Measurements from ENCODE around the gene HNRNPD. TPM values are rescaled to one million over a fixed set of nuclear protein-coding genes. Genes with fewer than 3 reads are reported as not detected.
"Not testable (repeated sequence)": the region's sequence is repeated elsewhere in the genome, so short reads cannot be mapped to it uniquely, and the experiment has no call there.

HNRNPD gene
- total RNA-seq, 4 donors from 2014 or later = 65.5 to 253 (median 78.1) TPM

GRCh38 chr4:82372517-82373485 lies 990 bp downstream of the HNRNPD start:
- H3K9me3 ChIP-seq = no peaks in the 10 kb centered on the region
- H3K4me1 ChIP-seq = peaks cover 55% of the 10 kb centered on the region
- peak in 1 of 2 donors; percentile 84 for DNase-seq (ENCODE audit: low spot score in 2 of 2)
- peaks cover under 1% of the 10 kb centered on the region for H3K36me3 ChIP-seq
- peak overlapping the region; percentile 92 for H3K4me3 ChIP-seq
- no peaks in the 10 kb centered on the region for H3K27me3 ChIP-seq
- TF ChIP-seq POLR2AphosphoS5 (IDR thresholded peaks at IDR 0.05) (no peak), EP300 (IDR thresholded peaks at IDR 0.05) (no peak), POLR2A (IDR thresholded peaks at IDR 0.05) (no peak)
- H3K27ac ChIP-seq = peak overlapping the region; percentile 99
- under 1% methylated on average over 37 of the region's 37 CpGs for WGBS

GRCh38 chr4:82371497-82371896 lies 2.3 kb downstream of the HNRNPD start:
- TF ChIP-seq EP300 (IDR thresholded peaks at IDR 0.05) (no peak), POLR2AphosphoS5 (IDR thresholded peaks at IDR 0.05) (no peak), POLR2A (IDR thresholded peaks at IDR 0.05) (no peak), CTCF (IDR thresholded peaks at IDR 0.05) (no peak)
- H3K4me3 ChIP-seq = peak overlapping the region; percentile 92
- no peaks in the 10 kb centered on the region for H3K27me3 ChIP-seq
- H3K9me3 ChIP-seq = no peaks in the 10 kb centered on the region
- H3K4me1 ChIP-seq = peaks cover 67% of the 10 kb centered on the region
- peaks cover 3% of the 10 kb centered on the region for H3K36me3 ChIP-seq
- WGBS = 0% methylated on average over 8 of the region's 8 CpGs
- DNase-seq (ENCODE audit: low spot score in 2 of 2) = no peak
- no peak overlapping the region for H3K27ac ChIP-seq

- no peak overlapping the region for H3K27ac ChIP-seq
- no peak for DNase-seq (ENCODE audit: low spot score in 2 of 2)
- peaks cover 88% of the 10 kb centered on the region for H3K4me1 ChIP-seq
- WGBS = 51% methylated on average over 5 of the region's 5 CpGs
- H3K27me3 ChIP-seq = no peaks in the 10 kb centered on the region
- no peaks in the 10 kb centered on the region for H3K9me3 ChIP-seq
- H3K36me3 ChIP-seq = peaks cover 3% of the 10 kb centered on the region
- no peak overlapping the region for H3K4me3 ChIP-seq
- no peak for TF ChIP-seq POLR2A (IDR thresholded peaks at IDR 0.05)
- TF ChIP-seq POLR2AphosphoS5 (IDR thresholded peaks at IDR 0.05) = no peak
- no peak for TF ChIP-seq CTCF (IDR thresholded peaks at IDR 0.05)
- no peak for TF ChIP-seq EP300 (IDR thresholded peaks at IDR 0.05)
These were observed 6.2 kb downstream of the HNRNPD start for GRCh38 chr4:82367438-82368097.

GRCh38 chr4:82366431-82366830 lies 7.4 kb downstream of the HNRNPD start:
- not testable (repeated sequence) for H3K4me3 ChIP-seq; DNase-seq (ENCODE audit: low spot score in 2 of 2); H3K27ac ChIP-seq; H3K36me3 ChIP-seq; H3K27me3 ChIP-seq; H3K9me3 ChIP-seq
- H3K4me1 ChIP-seq = peaks cover 89% of the 10 kb centered on the region
- WGBS = 88% methylated on average over 11 of the region's 11 CpGs

- WGBS = 87% methylated on average over 4 of the region's 4 CpGs
- H3K4me3 ChIP-seq = no peak overlapping the region
- H3K4me1 ChIP-seq = peaks cover 92% of the 10 kb centered on the region
- H3K27me3 ChIP-seq = no peaks in the 10 kb centered on the region
- TF ChIP-seq CTCF (IDR thresholded peaks at IDR 0.05) (no peak), EP300 (IDR thresholded peaks at IDR 0.05) (no peak), POLR2AphosphoS5 (IDR thresholded peaks at IDR 0.05) (no peak), POLR2A (IDR thresholded peaks at IDR 0.05) (no peak)
- H3K9me3 ChIP-seq = no peaks in the 10 kb centered on the region
- peaks cover 3% of the 10 kb centered on the region for H3K36me3 ChIP-seq
- no peak for DNase-seq (ENCODE audit: low spot score in 2 of 2)
- no peak overlapping the region for H3K27ac ChIP-seq
These were observed 9.8 kb downstream of the HNRNPD start for GRCh38 chr4:82363896-82364487.

- TF ChIP-seq CTCF (IDR thresholded peaks at IDR 0.05) (no peak), POLR2AphosphoS5 (IDR thresholded peaks at IDR 0.05) (no peak), EP300 (IDR thresholded peaks at IDR 0.05) (no peak)
- no peak overlapping the region for H3K27ac ChIP-seq
- no peaks in the 10 kb centered on the region for H3K27me3 ChIP-seq
- no peak for DNase-seq (ENCODE audit: low spot score in 2 of 2)
- H3K9me3 ChIP-seq = no peaks in the 10 kb centered on the region
- H3K36me3 ChIP-seq = peaks cover 9% of the 10 kb centered on the region
- 65% methylated on average over 9 of the region's 9 CpGs for WGBS
- H3K4me1 ChIP-seq = peaks cover 92% of the 10 kb centered on the region
- no peak overlapping the region for H3K4me3 ChIP-seq
These were observed 11.2 kb downstream of the HNRNPD start for GRCh38 chr4:82362565-82362964.

All from suprapubic skin (tissue), 4 donors.